GM18861 (cell line): ENCODE measurements around the gene C15orf39.
"Not testable (repeated sequence)": the region's sequence is repeated elsewhere in the genome, so short reads cannot be mapped to it uniquely, and the experiment has no call there.

Source experiments
- ATAC-seq: cut with Tn5 transposase; IDR thresholded peaks from one replicate; pipeline ENCODE4 v1.9.1; 2021; ENCODE audit not compliant: unreplicated experiment

The C15orf39 gene

DNA sequence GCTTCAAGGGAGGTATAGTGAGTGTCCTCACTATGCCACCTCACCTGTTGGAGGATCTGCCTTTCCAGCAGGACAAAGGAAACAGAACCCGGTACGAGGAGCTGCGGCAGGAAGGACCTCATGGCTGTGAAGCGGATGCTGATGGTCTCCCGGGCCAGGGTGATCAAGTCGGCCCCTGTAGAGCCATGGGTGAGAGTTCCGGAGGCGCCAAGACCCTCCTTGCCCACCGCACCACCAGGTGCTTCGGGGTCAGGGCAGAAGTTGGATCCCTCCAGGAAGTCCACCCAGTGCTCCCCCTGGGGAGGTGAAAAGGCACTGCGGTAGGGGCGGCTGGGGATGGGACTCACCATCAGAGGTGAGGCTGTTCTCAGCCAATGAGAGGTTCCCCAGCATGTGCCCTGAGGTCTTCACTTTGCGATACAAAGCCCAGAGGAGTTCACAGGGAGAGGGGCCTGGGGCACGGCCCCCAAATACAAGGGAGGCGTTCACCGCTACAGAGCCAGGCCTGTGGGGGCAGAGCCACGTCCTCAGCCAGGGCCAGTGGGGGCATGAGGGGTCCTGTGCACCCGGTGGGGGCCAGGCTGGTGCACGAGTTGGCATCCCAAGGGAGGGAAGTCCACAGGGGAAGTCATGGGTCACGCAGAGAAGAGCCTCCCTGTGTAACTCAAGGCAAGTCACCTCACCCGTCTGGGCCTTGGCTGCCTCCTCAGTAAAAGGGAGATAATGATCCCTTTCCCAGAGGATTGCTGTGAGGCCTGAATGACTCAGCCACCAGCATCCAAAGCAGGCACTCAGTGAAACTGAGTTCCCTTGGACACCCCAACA, 27.7 kb downstream of the C15orf39 start:
- ATAC-seq: no peak

DNA sequence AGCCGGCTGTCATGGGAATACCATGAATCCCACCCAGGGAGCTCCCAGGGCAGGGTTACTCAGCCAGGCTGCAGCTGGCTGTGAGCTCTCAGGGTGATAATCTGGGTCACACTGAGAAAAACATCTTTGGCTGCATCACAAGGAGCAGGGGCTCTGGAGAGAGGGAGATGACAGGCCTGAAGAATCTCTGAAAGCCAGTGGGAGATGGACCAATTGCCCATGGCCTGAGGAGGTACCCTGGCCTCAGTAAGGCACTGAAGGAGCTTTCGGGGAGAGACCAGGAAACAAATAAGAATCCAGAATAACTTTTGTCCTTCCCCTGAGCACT, 28.3 kb downstream of the C15orf39 start:
- ATAC-seq: no peak

DNA sequence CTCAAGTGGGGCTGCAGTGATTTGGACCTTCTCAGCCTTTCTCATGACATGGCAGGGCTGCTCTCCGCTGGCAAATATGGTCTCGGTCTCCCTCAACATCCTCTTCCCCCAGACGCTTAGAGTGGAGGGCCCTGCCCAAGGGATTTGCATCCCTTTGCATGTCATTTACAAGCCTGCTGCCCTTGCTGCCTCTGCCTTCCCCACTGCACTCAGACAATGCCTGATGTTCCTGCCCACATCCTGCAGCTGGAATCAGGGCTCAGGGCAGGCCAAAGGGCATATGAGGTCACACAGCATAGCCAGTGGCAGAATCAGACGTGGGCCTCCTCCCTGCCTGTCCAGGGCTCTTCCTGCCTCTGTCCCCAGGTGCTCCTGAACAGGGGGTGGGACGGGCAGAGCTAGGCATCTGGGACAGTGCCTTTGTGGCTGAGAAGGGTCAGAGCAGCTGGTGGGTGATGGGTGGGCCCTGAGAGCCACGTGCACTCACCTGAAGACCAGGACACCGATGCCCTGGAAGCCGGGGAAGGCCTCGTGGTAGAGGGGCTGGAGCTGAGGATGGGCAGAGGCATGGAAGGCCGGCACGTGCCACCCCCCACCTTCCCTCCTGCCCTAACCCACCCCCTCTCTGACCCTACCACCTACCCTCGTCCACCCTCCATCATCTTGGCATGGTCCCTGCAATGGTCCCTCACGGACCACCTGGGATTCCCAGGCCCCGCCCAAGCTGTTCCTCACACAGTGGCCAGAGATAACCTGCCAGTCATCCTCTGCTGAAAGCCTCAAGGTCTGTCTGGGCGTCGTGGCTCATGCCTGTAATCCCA, 29.1 kb downstream of the C15orf39 start:
- ATAC-seq: no peak

DNA sequence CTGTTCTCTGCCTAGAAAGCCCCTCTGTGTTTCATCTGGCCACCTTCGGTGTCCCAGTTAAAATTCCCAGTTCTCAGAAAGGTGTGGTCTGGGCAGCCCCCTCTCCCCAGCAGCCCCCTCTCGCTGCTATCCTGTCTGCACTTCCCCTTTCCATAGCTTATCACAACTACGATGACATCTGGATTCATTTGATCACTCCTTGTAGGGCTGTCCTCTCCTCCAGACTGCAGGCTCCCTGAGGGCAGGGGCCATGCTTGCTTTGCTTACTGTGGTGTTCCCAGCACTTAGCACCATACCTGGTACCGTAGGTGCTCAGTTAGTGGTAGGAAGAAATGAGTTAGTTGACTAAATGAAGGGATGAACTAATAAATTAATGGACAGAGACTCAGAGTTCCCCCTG, 30.2 kb downstream of the C15orf39 start:
- no peak for ATAC-seq

DNA sequence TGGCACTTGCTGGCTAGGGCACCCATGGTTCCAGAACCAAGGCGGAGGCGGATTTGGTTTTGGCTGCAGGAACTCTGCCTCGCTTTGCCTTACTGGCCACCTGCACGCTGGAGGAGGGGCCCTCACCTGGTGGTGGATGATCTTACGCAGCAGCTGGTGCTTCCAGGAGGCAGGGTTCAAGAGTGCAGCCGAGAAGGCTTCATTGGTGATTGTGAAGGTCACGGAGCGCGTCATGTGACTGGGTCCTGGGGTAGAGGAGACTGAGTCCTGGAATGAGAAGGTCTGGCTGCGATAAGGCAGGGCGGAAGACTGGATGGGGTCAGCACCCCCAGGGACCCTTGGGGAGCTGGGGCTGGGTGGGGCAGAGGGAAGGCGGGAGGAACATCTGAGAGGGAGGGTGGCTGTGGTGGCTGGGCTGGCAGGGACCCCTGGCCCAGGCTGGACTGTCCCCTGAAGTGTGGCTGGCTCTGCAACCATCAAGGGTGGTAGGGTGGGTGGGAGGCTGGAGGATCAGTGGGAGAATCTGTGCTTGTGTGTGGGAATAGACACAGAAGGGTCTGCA, 30.7 kb downstream of the C15orf39 start:
- no peak for ATAC-seq

DNA sequence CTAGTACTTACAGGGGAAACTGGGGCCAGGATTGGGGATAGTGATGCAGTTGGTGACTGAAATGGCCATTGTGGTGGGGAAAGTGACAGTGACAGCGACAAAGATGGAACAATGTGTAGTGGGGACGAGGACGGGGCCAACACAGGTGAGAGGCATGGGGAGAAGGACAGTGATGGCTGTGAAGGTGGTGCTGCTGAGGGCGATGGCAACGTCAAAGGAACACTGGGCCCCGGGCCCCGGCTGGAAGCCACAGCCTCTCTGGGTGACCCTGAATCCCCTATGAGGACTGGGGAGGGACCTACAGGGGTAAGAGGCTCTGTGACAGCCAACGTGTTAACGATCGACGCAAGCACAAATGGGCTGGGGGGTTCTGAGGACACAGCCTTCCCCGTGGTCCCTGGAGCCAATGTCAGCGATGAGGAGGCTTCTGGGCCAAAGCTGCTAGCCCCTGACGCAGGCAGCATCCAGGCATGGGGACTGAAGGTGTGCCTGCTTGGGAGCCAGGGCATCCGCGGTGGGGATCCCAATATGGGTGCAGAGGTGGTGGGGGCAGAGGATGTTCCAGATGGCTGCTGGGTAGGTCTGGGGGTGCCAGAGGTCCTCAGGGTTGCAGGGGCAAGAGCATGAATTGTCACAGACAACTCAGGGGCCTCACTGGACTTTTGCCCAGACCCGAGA, 31.3 kb downstream of the C15orf39 start:
- ATAC-seq: no peak

DNA sequence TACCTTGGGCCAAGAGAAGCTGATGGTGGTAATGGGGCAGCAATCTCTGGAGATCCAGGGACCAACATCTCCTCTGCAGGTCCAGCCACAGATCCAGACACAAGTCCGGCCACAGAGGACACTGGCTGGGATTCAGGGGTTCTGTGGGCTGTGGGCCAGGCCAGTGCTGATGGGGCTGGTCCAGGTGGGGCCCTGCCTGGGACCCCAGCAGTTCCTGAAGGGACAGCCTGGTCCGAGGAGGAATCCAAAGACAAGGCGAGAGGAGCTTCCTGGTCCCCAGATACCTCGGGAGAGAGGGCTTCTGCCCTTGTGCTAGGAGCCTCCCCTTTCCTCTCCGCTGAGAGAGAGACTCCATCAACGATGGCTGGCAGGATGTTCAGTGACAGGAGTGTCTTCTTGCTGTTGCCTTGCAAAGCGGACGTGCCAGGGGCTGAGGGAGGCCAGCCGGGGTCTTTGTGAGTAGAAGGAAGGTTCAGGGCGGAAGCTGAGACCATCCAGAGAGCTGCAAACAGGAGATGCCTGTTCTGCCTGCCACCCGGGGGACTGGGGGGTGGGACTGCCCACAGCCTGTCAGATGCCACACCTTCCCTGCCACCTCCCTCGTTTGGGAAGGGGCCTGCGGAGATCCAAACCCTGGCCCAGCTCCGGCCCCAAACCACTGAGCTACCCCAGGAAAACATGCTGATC, 32.0 kb downstream of the C15orf39 start:
- ATAC-seq: no peak

DNA sequence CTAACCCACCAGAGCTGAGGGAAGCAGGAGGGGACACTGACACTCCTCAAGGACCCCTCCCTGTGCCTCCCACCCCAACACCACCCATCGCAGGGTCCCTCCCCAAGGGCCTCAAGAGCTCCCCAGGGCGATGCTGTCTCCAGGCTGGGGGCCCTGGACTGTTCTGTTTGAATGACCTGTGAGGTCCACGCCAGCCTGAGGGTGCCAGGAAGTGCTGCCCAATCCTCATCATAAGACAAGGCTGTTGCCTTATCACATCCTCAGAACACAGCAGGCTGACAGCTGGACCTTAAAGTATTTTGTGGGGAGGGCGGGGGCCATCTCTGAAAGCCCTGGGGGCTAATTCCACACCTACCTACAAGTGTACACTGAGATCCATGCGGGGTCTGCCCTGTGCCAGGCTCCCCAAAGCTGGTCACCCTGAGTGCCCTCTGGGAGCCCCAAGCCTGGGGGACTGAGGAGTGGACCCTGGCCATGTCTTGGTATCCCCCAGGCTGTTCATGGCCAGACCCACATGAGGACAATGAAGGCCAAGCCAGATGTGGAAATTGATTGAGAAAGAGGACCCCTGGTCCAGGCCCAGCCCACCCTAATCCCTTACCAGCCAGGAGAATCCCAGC, 32.6 kb downstream of the C15orf39 start:
- ATAC-seq: no peak

DNA sequence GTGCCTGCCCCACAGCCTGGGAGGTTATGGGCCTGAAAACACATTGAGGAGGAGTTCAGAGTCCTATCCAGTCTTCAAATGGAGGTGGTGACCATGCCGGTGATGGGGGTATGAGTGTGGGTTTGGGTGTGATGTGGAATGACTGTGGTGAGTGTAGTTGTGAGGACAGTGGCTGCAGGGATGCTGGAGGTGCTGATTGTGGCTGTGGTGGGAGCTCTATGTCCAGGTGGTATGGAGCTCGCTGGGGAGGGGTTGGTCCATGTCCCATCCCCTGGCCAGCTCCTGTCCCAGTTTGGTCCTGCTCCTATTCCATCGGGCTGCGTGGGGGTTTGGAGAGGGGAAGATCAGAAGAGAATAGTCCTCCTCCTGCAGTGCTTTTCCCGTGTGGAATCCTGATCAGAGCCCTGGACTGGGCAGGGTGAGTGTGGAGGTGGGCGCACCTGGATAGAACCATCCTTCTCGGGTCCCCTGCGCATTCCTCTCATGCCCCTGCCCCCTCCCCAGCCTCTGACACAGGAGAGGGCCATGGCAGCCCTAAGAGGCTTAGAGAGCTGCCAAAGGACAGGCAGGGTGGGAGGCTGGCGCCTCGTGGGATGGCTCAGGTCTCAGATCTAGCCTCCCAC, 33.5 kb downstream of the C15orf39 start:
- no peak for ATAC-seq

DNA sequence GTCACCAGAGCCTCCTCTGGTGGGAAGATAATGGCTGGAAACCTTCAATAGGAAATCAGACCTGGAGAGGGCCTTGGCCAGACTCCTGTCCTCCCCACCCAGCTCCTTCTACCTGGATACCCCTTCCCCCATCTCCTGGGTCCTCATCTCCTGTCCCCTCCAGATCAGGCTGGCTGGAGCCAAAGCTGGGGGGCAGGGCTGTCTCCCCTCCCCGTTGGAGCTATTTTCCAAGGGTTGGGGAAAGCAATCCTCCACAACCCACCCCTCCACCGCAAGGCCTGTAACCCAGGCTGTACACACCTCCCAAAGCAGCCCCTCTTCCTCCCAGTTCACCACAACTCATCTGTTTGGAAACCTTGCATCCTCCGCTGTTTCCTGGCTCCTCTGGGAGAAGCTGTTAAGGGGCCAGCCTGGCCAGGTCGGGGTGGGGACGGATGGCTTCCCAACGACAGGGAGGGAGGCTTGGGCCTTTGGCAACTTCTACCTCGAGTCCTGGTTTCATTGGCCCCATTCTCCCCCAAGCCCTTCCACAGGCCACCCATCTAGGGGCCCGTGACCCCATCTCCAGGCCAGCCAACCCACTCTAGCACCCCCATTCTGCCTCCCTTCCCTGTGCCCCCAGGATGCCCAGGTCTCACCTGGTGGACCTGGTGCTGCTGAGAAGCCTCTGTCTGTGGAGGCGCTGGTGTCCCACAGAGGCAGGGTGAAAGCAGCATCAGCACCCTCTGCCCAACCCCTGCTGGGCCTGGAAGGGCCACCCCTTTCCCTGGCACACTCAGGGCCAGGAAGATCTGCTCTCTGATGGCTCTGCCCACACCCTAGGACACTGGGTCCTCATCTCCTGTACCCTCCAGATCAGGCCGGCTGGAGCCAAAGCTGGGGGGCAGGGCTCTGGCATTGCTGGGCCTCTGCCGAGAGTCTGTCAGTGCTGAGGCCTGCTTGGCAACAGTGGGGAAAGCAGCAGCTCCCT, 34.4 kb downstream of the C15orf39 start:
- ATAC-seq: no peak

DNA sequence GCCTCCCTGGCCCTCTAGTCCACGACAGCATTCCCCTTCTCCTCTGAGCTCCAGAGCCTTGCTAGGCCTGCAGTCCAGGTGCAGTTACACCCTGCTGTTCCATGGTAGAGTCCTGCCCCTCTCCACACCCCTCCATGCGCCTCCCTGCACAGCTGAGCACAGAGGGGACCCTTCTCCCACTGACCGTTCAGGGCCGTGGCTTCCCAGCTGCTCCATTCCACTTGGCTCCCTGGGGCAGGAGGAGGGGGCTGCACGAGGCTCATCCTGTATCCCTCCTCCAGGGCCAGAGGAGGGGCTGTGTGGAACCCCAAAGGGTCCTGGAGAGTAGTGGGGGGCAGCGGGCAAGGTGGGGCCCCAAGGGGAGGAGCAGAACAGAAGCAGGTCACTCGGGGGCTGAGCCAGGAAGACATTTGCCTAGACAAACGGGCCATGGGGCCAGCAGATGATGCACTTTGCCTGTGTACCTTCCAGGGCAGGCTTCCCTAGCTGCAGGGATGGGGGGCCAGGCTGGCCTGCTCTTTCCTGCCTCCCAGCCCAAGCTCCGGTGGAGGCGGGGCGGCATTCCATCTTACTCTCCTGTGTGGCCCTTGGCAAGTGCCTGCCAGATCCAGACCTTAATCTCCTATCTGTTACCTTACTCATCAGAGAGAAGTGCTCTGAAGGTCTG, 35.8 kb downstream of the C15orf39 start:
- no peak for ATAC-seq

DNA sequence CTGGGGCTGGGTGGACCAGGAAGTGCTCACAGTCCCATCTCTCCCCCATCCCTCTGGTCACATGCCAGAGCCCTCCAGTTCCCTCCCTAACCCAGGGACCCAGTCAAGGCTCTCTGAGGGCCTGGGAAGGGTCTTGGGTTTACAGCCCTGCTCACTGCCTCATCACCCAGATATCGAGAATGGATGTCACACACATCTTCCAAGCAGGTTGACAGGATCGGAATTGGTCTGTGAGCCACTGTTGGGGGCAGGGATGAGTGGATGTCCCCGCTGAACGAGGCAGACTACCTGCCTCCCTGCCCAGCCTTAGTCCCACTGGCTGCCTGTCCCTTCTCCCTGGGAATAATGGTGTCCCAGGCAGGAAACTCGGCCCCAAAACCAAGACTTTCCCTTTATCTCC, 36.5 kb downstream of the C15orf39 start:
- no peak for ATAC-seq

DNA sequence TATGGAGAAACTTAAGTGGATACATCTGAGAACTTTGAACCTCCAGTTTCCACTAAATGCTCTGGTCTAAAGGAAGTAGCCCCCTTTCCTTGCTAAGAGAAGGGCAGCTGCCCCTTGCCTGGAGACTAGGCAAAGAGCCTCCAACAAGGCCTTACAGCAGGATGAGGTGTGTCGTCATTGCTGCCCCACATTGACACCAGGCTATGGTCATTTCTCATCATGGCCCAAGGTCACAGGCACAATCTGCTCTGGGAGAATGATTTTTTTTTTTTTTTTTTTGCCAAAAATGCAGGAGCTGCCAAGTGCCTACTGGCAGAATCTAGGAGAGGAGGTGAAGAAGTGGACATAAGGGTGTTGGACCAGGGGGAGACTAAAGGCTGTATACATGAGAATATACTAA, 44.1 kb downstream of the C15orf39 start:
- not testable (repeated sequence) for ATAC-seq

DNA sequence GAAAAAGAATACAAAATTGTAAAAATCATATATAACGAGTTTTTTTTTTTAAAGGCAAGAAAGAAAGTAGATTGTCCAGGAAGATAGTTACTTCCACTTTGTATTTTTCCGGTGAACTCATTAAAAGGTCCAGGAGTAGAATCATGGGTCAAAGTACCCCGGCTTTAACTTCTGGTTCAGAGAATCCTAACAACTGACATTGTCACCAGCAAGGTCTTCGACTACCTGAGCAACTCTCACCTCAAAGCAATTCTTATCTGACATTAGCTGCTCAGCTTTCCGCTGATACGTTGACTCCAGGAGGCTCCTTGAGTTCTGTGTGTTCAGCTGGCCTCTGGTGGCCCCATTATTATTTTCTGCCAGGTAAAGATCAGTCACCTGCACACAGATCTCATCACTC, 47.3 kb downstream of the C15orf39 start:
- not testable (repeated sequence) for ATAC-seq

DNA sequence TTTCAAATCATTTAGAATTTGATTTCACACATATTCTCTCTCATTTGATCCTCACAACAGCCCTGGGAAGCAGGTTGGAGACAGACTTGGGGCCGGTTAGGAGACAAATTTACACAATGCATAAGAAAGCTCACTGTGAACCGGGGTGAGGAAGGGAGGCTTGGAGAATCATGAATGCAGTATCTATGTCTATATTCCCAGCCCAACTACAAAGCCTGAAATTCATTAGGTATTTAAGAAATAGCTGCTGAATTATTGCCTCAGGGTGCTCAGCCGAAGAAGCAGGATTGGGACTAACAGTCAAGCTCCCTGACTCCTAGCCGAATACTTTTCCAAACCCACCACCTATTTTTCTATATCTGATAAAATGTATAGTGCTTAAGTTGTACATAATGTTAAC, 48.0 kb downstream of the C15orf39 start:
- ATAC-seq: no peak

DNA sequence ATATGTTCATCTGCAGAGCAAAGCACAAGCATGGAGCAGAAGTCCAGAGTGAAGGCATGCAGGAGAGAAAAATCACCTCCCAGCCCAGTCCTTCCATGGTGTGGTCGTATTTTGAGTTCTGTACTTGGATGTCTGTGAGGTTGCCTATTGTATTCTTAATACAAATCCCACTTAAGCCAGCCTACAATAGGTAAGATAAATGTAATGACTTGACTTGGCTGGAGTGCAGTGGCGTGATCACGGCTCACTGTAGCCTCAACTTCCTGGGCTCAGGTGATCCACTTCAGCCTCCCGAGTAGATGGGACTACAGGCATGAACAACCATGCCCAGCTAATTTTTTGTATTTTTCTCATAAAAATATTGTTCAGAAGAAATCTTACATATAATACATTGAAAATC, 49.7 kb downstream of the C15orf39 start:
- not testable (repeated sequence) for ATAC-seq

DNA sequence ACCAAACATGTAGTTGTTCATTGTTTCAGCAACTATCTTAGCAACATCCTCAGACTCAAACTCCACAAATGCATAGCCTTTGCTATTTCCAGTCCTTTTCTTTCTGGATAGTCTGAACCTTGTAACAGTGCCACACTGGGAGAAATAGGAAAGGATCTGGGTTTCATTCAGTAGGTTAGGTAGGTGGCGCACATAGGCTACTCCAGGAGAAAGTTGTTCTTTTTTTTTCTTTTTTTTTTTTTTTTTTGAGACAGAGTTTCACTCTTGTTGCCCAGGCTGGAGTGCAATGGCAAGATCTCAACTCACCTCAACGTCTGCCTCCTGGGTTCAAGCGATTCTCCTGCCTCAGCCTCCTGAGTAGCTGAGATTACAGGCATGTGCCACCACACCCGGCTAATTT, 50.6 kb downstream of the C15orf39 start:
- not testable (repeated sequence) for ATAC-seq

DNA sequence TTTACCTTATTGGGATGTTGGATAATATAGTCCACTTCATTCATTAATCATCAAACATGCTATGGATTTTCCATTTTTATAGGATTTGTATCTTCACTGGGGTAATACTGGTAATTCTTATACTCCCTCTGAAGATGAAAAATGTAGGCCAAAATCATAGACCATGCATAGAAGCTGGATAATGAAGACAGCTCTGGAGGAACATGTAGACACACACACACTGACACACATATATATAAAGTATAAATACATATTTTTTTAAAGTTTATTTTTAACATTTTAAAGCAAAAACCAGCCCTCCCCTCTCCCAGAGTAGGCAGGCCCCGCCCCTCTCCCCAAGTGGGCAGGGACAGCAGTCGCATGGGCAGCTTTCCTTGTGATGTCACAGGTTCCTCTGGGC, 56.4 kb downstream of the C15orf39 start, which contains the start of gene GOLGA6C:
Gene GOLGA6C, plus strand, starts transcription at position 301 of the 400 bp plus-strand sequence. CDS start 265 bp downstream, outside the sequence.
- not testable (repeated sequence) for ATAC-seq
